Spleen (tissue), 11 donors: Measurements from ENCODE around the gene DPM3. TPM values are rescaled to one million over a fixed set of nuclear protein-coding genes. Genes with fewer than 3 reads are reported as not detected.
"Not testable (repeated sequence)": the region's sequence is repeated elsewhere in the genome, so short reads cannot be mapped to it uniquely, and the experiment has no call there.

ENCODE experiments used
- DNase-seq: peaks from one replicate; pipeline ENCODE4 v3.0.0-alpha.2; 2020
- H3K27ac ChIP-seq, 8 donors: fragments of 200-600 bp; sonication (generic) in 7 of 8; 1 replicate in 4 of 8; 2 replicates in 4 of 8; pipeline versions ENCODE4 v1.5.0 to v1.8.0; 2016 to 2021; ENCODE audit warnings: inconsistent platforms in 4 of 8, mild to moderate bottlenecking in 4 of 8, moderate library complexity in 1 of 8
- H3K27me3 ChIP-seq, 7 donors: fragments of 200-600 bp; sonication (generic) in 6 of 7; replicated peaks in 1 of 7; 1 replicate in 4 of 7; 2 replicates in 3 of 7; pipeline versions ENCODE4 v1.5.0 to v1.8.0; 2016 to 2021; ENCODE audit warnings: inconsistent platforms in 3 of 7, mild to moderate bottlenecking in 1 of 7
- H3K36me3 ChIP-seq, 6 donors: fragments of 200-600 bp; sonication (generic) in 5 of 6; 1 replicate in 4 of 6; 2 replicates in 2 of 6; pipeline versions ENCODE4 v1.5.0 to v1.8.0; 2016 to 2021; ENCODE audit warnings: inconsistent platforms in 2 of 6
- H3K4me1 ChIP-seq, 6 donors: fragments of 200-600 bp; sonication (generic) in 5 of 6; 1 replicate in 3 of 6; 2 replicates in 3 of 6; pipeline versions ENCODE4 v1.5.0 to v1.8.0; 2016 to 2021; ENCODE audit warnings: inconsistent platforms in 3 of 6
- H3K4me3 ChIP-seq, 8 donors: fragments of 200-600 bp; sonication (generic) in 7 of 8; 1 replicate in 4 of 8; 2 replicates in 4 of 8; pipeline versions ENCODE4 v1.5.0 to v1.8.0; 2016 to 2021; ENCODE audit warnings: inconsistent platforms in 4 of 8, mild to moderate bottlenecking in 4 of 8, moderate library complexity in 2 of 8
- H3K9me3 ChIP-seq, 8 donors: fragments of 200-600 bp; sonication (generic) in 7 of 8; 1 replicate in 4 of 8; 2 replicates in 4 of 8; pipeline versions ENCODE4 v1.5.0 to v1.8.0; 2016 to 2021; ENCODE audit warnings: inconsistent platforms in 4 of 8
- POLR2A ChIP-seq, 3 donors: fragments of 450-650 bp; IDR thresholded peaks; one replicate each; pipeline ENCODE4 v1.5.1; 2017; ENCODE audit warnings: antibody characterized with exemption in 3 of 3, mild to moderate bottlenecking in 1 of 3
- POLR2AphosphoS5 ChIP-seq, 3 donors: sonication (generic); formaldehyde crosslinking; IDR thresholded peaks; one replicate each; pipeline ENCODE4 v1.5.1; 2017; ENCODE audit warnings: antibody characterized with exemption in 3 of 3
- WGBS, 5 donors: extraction: QIAGEN DNeasy Blood & Tissue Kit in 3 of 5; methylation state at CpG; one replicate each; pipeline versions ENCODE4 v1.1.5 to v1.1.7; 2013 to 2018; 5-methylcytosine and 5-hydroxymethylcytosine counted together
- intact Hi-C: fragments of 100-400 bp; cut with DNase I; formaldehyde crosslinking; loops from one replicate; pipeline ENCODE4 v1.15.0; 2023; ENCODE audit warnings: low total_unique reads
- polyA plus RNA-seq, 3 donors: library from polyadenylated mRNA; stranded (reverse); fragments of 200-250 nt; gene quantifications; one replicate each; pipeline ENCODE4 v1.2.1, GENCODE V29; 2013
- total RNA-seq, 7 donors: library from RNA; depleted of rRNA in 3 of 7; stranded (reverse); fragments of >200 nt in 3 of 7; fragmentation: NEBNext Ultra II Directional in 4 of 7; extraction: Animal tissue kit (Norgen Biotek cat#: 25700) in 4 of 7; gene quantifications; one replicate each; pipeline versions ENCODE4 v1.1.0 to v1.2.1, GENCODE V29; 2016 to 2021
- TF ChIP-seq, protein P1 (sequence below), 11 experiments: fragments of 200-600 bp in 7 of 11; fragments of 450-650 bp in 4 of 11; sonication (generic) in 4 of 11; IDR thresholded peaks in 8 of 11; conservative IDR thresholded peaks in 3 of 11; 1 replicate in 7 of 11; 2 replicates in 4 of 11; pipeline versions ENCODE4 v1.4.0 to v1.8.0; 2016 to 2021; ENCODE audit warnings: antibody characterized with exemption in 11 of 11, inconsistent platforms in 4 of 11, mild to moderate bottlenecking in 1 of 11
- donor health status: healthy with polysubstance abuse.
- donor health status: DM: no; HTN: no; CAD: no; lungs with moderate emphysema.
- donor health status: DM: no; HTN: no; CAD: no.
- donor health status: Bipolar disorder and iron deficiency.
- donor health status: healthy.
- donor health status: DM: no; HTN: no; CAD: no.
- donor health status: DM: yes; HTN: yes; CAD: no.

Gene DPM3
- total and polyA plus RNA-seq, 10 donors, result 25.0 to 262 (median 54.1) TPM

DNA sequence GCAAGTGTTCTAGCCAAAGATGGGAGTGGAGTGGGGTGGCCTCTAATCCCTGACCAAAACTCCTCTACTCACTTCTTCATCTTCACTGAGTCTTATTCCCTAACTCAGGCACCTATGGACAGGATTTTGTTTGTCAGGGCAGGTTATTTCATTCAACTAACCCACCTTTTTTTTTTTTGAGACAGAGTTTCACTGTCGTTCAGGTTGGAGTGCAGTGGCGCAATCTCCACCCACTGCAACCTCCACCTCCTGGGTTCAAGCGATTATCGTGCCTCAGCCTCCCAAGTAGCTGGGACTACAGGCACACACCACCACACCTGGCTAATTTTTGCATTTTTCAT lies 27.7 kb upstream of the DPM3 start:
- peak; percentile 11 for DNase-seq
- TF ChIP-seq, protein P1, sequence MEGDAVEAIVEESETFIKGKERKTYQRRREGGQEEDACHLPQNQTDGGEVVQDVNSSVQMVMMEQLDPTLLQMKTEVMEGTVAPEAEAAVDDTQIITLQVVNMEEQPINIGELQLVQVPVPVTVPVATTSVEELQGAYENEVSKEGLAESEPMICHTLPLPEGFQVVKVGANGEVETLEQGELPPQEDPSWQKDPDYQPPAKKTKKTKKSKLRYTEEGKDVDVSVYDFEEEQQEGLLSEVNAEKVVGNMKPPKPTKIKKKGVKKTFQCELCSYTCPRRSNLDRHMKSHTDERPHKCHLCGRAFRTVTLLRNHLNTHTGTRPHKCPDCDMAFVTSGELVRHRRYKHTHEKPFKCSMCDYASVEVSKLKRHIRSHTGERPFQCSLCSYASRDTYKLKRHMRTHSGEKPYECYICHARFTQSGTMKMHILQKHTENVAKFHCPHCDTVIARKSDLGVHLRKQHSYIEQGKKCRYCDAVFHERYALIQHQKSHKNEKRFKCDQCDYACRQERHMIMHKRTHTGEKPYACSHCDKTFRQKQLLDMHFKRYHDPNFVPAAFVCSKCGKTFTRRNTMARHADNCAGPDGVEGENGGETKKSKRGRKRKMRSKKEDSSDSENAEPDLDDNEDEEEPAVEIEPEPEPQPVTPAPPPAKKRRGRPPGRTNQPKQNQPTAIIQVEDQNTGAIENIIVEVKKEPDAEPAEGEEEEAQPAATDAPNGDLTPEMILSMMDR (IDR thresholded peaks at IDR 0.05 in 8 of 11, conservative IDR thresholded peaks at IDR 0.05 in 3 of 11), result peak in 3 of 11 experiments; percentile 12 to 50 (median 34)
- intact Hi-C loops, result loop anchor here (2.0 kb wide), 1 partner anchor 77 kb away; no protein-coding TSS in a partner anchor
- WGBS, 5 donors, result 41 to 49% (median 41%) methylated on average over 4 of the region's 4 CpGs
- peak overlapping the region in 3 of 8 donors; percentile 69 to 78 (median 71) for H3K27ac ChIP-seq
- not testable (repeated sequence) for H3K9me3 ChIP-seq, H3K27me3 ChIP-seq
- H3K36me3 ChIP-seq, result peaks cover 0 to 31% (median 17%) of the 10 kb centered on the region in 6 donors
- peak overlapping the region in 2 of 8 donors; percentile 15 to 51 for H3K4me3 ChIP-seq
- peaks cover 21 to 47% (median 36%) of the 10 kb centered on the region in 6 donors for H3K4me1 ChIP-seq

DNA sequence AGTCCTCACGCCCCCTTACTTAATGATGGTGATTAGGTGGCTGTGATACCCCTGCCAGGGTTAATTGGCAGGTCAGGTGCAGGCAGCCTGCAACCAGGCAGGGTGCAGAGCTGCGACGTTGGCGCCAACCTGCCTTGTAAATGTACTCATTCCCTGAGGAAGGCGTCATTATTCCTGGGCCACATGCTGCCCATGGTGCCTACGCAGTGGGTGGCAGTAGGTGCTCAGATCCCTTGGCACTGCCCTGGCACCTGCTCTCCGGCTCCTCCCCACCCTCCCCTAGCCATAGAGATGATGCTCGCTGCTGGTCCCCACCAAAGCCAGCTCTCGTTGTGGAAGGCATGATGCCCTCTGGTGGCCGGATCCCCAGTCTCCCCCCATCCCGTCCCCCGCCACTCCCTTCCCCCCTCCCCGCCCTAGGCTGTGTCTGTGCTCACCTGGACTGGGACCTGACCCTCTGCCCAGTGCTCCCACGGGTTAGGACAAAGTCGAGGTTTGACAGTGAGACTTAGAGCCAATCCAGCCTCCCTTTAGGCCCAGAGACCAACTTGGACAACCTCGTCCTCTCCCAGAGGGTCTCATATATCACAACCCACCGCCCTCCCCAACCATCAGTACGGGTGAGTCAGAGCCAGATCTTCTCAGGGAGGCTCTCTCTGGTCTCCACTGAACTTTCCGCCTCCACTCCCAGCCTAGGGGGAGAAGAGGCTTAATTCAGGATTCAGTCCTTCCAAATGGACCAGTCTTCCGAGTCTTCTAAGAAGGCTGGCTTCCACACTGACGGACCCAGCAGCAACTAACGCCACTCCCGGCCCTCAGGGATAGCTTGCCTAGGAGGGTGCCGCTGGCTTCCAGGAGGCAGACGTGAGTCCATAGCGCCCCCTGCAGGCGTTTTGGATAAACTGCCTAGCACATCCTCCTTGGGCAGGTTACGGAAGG lies 27.1 kb upstream of the DPM3 start:
- intact Hi-C loops, result loop anchor here (2.0 kb wide), 1 partner anchor 77 kb away; no protein-coding TSS in a partner anchor
- DNase-seq, result peak; percentile 96
- Histone ChIP-seq H3K27ac (peak overlapping the region; percentile 11 to 84 (median 70)), H3K9me3 (peaks cover 0 to 8% (median 0%) of the 10 kb centered on the region in 8 donors), H3K27me3 (no peaks in the 10 kb centered on the region), H3K4me1 (peaks cover 20 to 42% (median 33%) of the 10 kb centered on the region in 6 donors), H3K36me3 (peaks cover 0 to 31% (median 17%) of the 10 kb centered on the region in 6 donors), H3K4me3 (peak overlapping the region in 2 of 8 donors; percentile 15 to 51)
- WGBS, 5 donors, result 4 to 7% (median 5%) methylated on average over 25 to 28 of the region's 28 CpGs
- TF ChIP-seq POLR2A (IDR thresholded peaks at IDR 0.05), result no peak
- TF ChIP-seq POLR2AphosphoS5 (IDR thresholded peaks at IDR 0.05), result peak; percentile 10 to 63 (median 62)
- TF ChIP-seq, protein P1 (IDR thresholded peaks at IDR 0.05 in 8 of 11, conservative IDR thresholded peaks at IDR 0.05 in 3 of 11), result peak; percentile 84 to 94 (median 88)

DNA sequence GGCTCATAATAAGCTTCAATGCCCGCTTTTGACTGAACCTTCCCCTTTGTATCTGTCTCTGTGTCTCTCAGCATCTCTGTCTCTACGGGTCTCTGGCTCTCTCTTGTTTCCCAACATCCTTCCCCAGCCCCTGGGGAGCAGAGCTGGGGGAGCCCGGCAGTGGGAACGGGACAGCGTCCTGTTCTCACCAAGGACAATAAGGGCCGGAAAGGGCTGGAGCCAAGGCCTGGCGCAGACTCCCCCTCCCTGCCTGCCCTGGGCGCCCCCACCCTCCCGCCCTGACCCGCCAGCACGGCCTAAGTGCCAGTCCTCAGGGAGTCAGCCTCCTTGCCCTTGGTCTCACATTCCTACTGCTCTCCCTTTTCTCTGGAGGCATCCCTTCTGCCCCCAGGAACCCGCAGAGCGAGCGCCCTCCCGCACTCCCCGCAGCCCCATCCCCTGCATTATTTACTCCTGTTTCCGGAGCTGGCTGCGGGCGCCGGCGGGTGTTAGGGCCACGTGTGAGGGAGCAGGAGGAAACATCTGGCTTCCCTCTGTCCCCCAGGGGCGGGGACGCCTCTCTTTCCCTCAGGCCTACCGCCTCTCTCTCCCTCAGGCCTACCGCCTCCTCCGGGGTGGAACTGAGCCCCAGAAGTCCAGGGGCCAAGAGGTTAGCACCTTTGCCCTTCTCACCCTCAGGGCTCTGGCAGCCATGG lies 26.3 kb upstream of the DPM3 start:
- DNase-seq, result peak; percentile 86
- H3K4me1 ChIP-seq, result peaks cover 14 to 34% (median 25%) of the 10 kb centered on the region in 6 donors
- no peaks in the 10 kb centered on the region for H3K27me3 ChIP-seq
- peak overlapping the region in 1 of 8 donors; percentile 51 for H3K4me3 ChIP-seq
- peaks cover 0 to 8% (median 0%) of the 10 kb centered on the region in 8 donors for H3K9me3 ChIP-seq
- TF ChIP-seq, protein P1 (IDR thresholded peaks at IDR 0.05 in 8 of 11, conservative IDR thresholded peaks at IDR 0.05 in 3 of 11), result no peak
- TF ChIP-seq POLR2AphosphoS5 (IDR thresholded peaks at IDR 0.05) (peak; percentile 66 to 81 (median 78)), POLR2A (IDR thresholded peaks at IDR 0.05) (no peak)
- intact Hi-C loops, result no loop called here
- 9 to 12% (median 12%) methylated on average over 14 to 27 of the region's 27 CpGs for WGBS, 5 donors
- H3K27ac ChIP-seq, result peak overlapping the region; percentile 11 to 84 (median 70)
- H3K36me3 ChIP-seq, result peaks cover 0 to 31% (median 17%) of the 10 kb centered on the region in 6 donors
